ENCODE measurements around the gene HEPACAM.

The HEPACAM gene

DNA sequence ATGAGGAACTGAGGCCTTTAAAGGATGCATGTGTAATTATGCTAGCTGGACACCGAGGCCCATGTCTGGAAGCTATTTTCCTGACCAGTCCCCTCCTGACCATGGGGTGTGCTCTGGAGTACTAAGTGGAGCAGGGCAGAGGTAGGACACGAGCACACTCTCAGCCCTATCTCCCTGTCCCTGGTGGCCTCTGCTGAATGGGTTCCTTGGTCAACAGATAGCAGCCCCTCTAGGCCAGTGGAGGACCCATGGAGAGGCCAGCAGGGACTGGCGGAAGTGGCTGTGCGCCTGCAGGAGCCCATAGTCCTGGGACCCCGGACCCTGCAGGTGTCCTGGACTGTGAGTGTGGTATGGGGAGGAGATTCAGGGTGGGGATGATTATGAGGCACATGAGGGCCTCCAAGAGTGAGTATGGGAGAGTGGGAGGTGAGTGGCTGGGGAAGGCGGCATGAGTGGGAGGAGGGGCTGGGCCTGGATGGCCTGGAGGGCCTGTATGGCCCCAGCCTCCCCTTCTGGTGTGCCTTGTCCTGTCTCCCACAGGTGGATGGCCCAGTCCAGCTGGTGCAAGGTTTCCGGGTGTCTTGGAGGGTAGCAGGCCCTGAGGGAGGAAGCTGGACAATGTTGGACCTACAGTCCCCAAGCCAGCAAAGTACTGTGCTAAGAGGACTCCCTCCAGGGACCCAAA is 61.1 kb downstream of the HEPACAM start:
- Histone ChIP-seq H3K36me3 (ENCODE audit: insufficient read depth, low read length) (no peaks in the 10 kb centered on the region), H3K4me1 (ENCODE audit: insufficient read depth, low read length) (peaks cover 7% of the 10 kb centered on the region), H3K9me3 (ENCODE audit: insufficient read depth, low read depth, low read length) (no peaks in the 10 kb centered on the region), H3K9ac (ENCODE audit: low read depth, low read length) (no peak overlapping the region), H3K4me3 (ENCODE audit: low read length) (no peak overlapping the region), H3K27ac (ENCODE audit: low read depth, low read length) (no peak overlapping the region), H3K27me3 (ENCODE audit: insufficient read depth, low read length) (peaks cover 67% of the 10 kb centered on the region)
- WGBS, result 89% methylated on average over 7 of the region's 7 CpGs

GRCh38 chr11:124873951-124874350 is 61.9 kb downstream of the HEPACAM start:
- H3K4me1 ChIP-seq (ENCODE audit: insufficient read depth, low read length), result peaks cover 7% of the 10 kb centered on the region
- 88% methylated on average over 8 of the region's 8 CpGs for WGBS

GRCh38 chr11:124872741-124873140 is 63.1 kb downstream of the HEPACAM start:
- Histone ChIP-seq H3K27me3 (ENCODE audit: insufficient read depth, low read length) (peaks cover 87% of the 10 kb centered on the region), H3K4me1 (ENCODE audit: insufficient read depth, low read length) (peaks cover 7% of the 10 kb centered on the region), H3K36me3 (ENCODE audit: insufficient read depth, low read length) (no peaks in the 10 kb centered on the region)

More at GRCh38 chr11:124873951-124874350, 61.9 kb downstream of the HEPACAM start:
- H3K27ac ChIP-seq (ENCODE audit: low read depth, low read length), result no peak overlapping the region
- no peak overlapping the region for H3K9ac ChIP-seq (ENCODE audit: low read depth, low read length)
- H3K9me3 ChIP-seq (ENCODE audit: insufficient read depth, low read depth, low read length), result no peaks in the 10 kb centered on the region
- no peaks in the 10 kb centered on the region for H3K36me3 ChIP-seq (ENCODE audit: insufficient read depth, low read length)
- H3K4me3 ChIP-seq (ENCODE audit: low read length), result no peak overlapping the region
- H3K27me3 ChIP-seq (ENCODE audit: insufficient read depth, low read length), result peaks cover 75% of the 10 kb centered on the region

GRCh38 chr11:124872280-124872679 is 63.6 kb downstream of the HEPACAM start:
- Histone ChIP-seq H3K9ac (ENCODE audit: low read depth, low read length) (no peak overlapping the region), H3K4me1 (ENCODE audit: insufficient read depth, low read length) (0 out of 2 replicates have a peak, but pooled peaks cover 3% of the 10 kb centered on the region), H3K27ac (ENCODE audit: low read depth, low read length) (no peak overlapping the region), H3K4me3 (ENCODE audit: low read length) (no peak overlapping the region), H3K27me3 (ENCODE audit: insufficient read depth, low read length) (peaks cover 88% of the 10 kb centered on the region), H3K36me3 (ENCODE audit: insufficient read depth, low read length) (no peaks in the 10 kb centered on the region), H3K9me3 (ENCODE audit: insufficient read depth, low read depth, low read length) (no peaks in the 10 kb centered on the region)
- WGBS, result 81% methylated on average over 8 of the region's 8 CpGs

More at GRCh38 chr11:124872741-124873140, 63.1 kb downstream of the HEPACAM start:
- H3K9ac ChIP-seq (ENCODE audit: low read depth, low read length), result no peak overlapping the region
- 40% methylated on average over 9 of the region's 9 CpGs for WGBS
- no peaks in the 10 kb centered on the region for H3K9me3 ChIP-seq (ENCODE audit: insufficient read depth, low read depth, low read length)
- H3K4me3 ChIP-seq (ENCODE audit: low read length), result no peak overlapping the region
- H3K27ac ChIP-seq (ENCODE audit: low read depth, low read length), result no peak overlapping the region

DNA sequence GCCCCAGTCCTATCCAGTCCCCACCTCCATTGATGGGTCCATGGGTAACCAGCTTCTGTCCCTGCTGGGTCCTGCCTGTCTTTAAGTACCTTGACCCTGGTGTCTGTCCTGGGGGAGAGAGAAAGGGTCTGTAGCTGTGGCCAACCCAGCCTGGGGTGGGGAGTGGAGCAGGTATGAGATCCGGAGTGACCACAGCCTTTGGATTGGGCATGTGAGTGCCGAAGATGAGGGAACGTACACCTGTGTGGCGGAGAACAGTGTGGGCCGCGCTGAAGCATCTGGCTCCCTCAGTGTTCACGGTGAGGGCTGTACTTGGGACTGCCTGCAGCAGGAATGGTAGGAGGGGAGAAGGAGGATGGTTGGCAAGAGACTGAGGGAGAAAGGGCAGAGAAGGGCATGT is 65.4 kb downstream of the HEPACAM start:
- Histone ChIP-seq H3K4me1 (ENCODE audit: insufficient read depth, low read length) (no peaks in the 10 kb centered on the region), H3K9ac (ENCODE audit: low read depth, low read length) (no peak overlapping the region), H3K36me3 (ENCODE audit: insufficient read depth, low read length) (no peaks in the 10 kb centered on the region), H3K9me3 (ENCODE audit: insufficient read depth, low read depth, low read length) (no peaks in the 10 kb centered on the region), H3K27me3 (ENCODE audit: insufficient read depth, low read length) (peaks cover 100% of the 10 kb centered on the region), H3K4me3 (ENCODE audit: low read length) (no peak overlapping the region), H3K27ac (ENCODE audit: low read depth, low read length) (no peak overlapping the region)
- 80% methylated on average over 7 of the region's 7 CpGs for WGBS

GRCh38 chr11:124869856-124870387 is 65.9 kb downstream of the HEPACAM start:
- 87% methylated on average over 14 of the region's 14 CpGs for WGBS
- Histone ChIP-seq H3K36me3 (ENCODE audit: insufficient read depth, low read length) (no peaks in the 10 kb centered on the region), H3K9ac (ENCODE audit: low read depth, low read length) (no peak overlapping the region), H3K9me3 (ENCODE audit: insufficient read depth, low read depth, low read length) (no peaks in the 10 kb centered on the region), H3K27me3 (ENCODE audit: insufficient read depth, low read length) (peaks cover 100% of the 10 kb centered on the region), H3K27ac (ENCODE audit: low read depth, low read length) (no peak overlapping the region), H3K4me3 (ENCODE audit: low read length) (no peak overlapping the region), H3K4me1 (ENCODE audit: insufficient read depth, low read length) (no peaks in the 10 kb centered on the region)

DNA sequence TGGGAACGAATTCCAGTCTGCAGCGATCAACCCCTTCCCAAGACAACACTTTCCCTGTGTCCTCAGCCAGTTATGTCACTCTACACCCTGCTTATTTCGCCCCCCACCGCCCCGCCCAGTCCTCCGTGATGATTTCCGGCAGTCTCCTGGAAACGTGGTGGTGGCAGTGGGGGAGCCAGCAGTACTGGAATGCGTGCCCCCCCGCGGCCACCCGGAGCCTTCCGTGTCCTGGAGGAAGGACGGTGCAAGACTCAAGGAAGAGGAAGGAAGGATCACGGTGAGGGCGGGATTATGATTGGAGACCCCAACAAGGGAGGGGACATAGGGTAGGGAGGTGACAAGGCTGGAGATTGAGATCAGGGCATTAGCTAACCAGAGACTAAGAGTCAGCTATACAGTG is 66.5 kb downstream of the HEPACAM start:
- Histone ChIP-seq H3K9ac (ENCODE audit: low read depth, low read length) (no peak overlapping the region), H3K36me3 (ENCODE audit: insufficient read depth, low read length) (no peaks in the 10 kb centered on the region), H3K4me3 (ENCODE audit: low read length) (0 out of 2 replicates have a peak overlapping the region, but pooled peaks have one; percentile 24), H3K4me1 (ENCODE audit: insufficient read depth, low read length) (no peaks in the 10 kb centered on the region), H3K9me3 (ENCODE audit: insufficient read depth, low read depth, low read length) (no peaks in the 10 kb centered on the region), H3K27ac (ENCODE audit: low read depth, low read length) (no peak overlapping the region), H3K27me3 (ENCODE audit: insufficient read depth, low read length) (peaks cover 100% of the 10 kb centered on the region)
- 17% methylated on average over 15 of the region's 16 CpGs for WGBS
